ENCODE data around the gene ZNF341.
"Not testable (repeated sequence)": the region's sequence is repeated elsewhere in the genome, so short reads cannot be mapped to it uniquely, and the experiment has no call there.

ZNF341 gene

GRCh38 chr20:33772439-33772838, 40.6 kb downstream of the ZNF341 start:
- no peak for FAIRE-seq

- no peak for FAIRE-seq
Measured at GRCh38 chr20:33773412-33774089, 41.8 kb downstream of the ZNF341 start.

- FAIRE-seq: no peak
Measured at GRCh38 chr20:33777816-33778215, 46.0 kb downstream of the ZNF341 start.

- no peak for FAIRE-seq
Measured at GRCh38 chr20:33781133-33781532, 49.3 kb downstream of the ZNF341 start.

- no peak for FAIRE-seq
Measured at GRCh38 chr20:33781945-33782344, 50.1 kb downstream of the ZNF341 start.

- FAIRE-seq: no peak
Measured at GRCh38 chr20:33783256-33783655, 51.5 kb downstream of the ZNF341 start.

GRCh38 chr20:33783818-33784217, 52.0 kb downstream of the ZNF341 start:
- no peak for FAIRE-seq

GRCh38 chr20:33784225-33784624, 52.4 kb downstream of the ZNF341 start:
- no peak for FAIRE-seq

GRCh38 chr20:33785503-33785902, 53.7 kb downstream of the ZNF341 start:
- no peak for FAIRE-seq

- no peak for FAIRE-seq
Measured at GRCh38 chr20:33787253-33787891, 55.6 kb downstream of the ZNF341 start.

- FAIRE-seq: no peak
Measured at GRCh38 chr20:33788351-33789049, 56.7 kb downstream of the ZNF341 start.

- FAIRE-seq: no peak
Measured at GRCh38 chr20:33789109-33789857, 57.5 kb downstream of the ZNF341 start.

GRCh38 chr20:33789858-33790182, 58.0 kb downstream of the ZNF341 start:
- no peak for FAIRE-seq

GRCh38 chr20:33790566-33790965, 58.8 kb downstream of the ZNF341 start:
- FAIRE-seq: no peak

- FAIRE-seq: no peak
Measured at GRCh38 chr20:33791021-33791420, 59.2 kb downstream of the ZNF341 start.

GRCh38 chr20:33791540-33791939, 59.7 kb downstream of the ZNF341 start:
- FAIRE-seq: no peak

GRCh38 chr20:33791959-33792597, 60.3 kb downstream of the ZNF341 start:
- FAIRE-seq: no peak

- not testable (repeated sequence) for FAIRE-seq
Measured at GRCh38 chr20:33792598-33792989, 60.8 kb downstream of the ZNF341 start.

- no peak for FAIRE-seq
Measured at GRCh38 chr20:33793011-33793931, 61.5 kb downstream of the ZNF341 start.

GRCh38 chr20:33796263-33796906, 64.6 kb downstream of the ZNF341 start:
- FAIRE-seq: no peak

- no peak for FAIRE-seq
Measured at GRCh38 chr20:33796907-33797544, 65.2 kb downstream of the ZNF341 start.
